Upper lobe of right lung (tissue), 1 donor: Measurements from ENCODE around the gene DUSP16. TPM values are rescaled to one million over a fixed set of nuclear protein-coding genes. Genes with fewer than 3 reads are reported as not detected.

Experiments used
- ATAC-seq: fragments of 200-7000 bp; cut with Tn5 transposase; one replicate; pipeline ENCODE4 v1.9.1; 2020; ENCODE audit warnings: mild to moderate bottlenecking, moderate library complexity
- DNase-seq: peaks from one replicate; pipeline ENCODE4 v3.0.0-alpha.2; 2020
- H3K27ac ChIP-seq: fragments of 200-600 bp; one replicate; pipeline ENCODE4 v1.8.0; 2022
- H3K27me3 ChIP-seq: fragments of 200-600 bp; one replicate; pipeline ENCODE4 v1.8.0; 2022; ENCODE audit warnings: mild to moderate bottlenecking
- H3K36me3 ChIP-seq: fragments of 200-600 bp; one replicate; pipeline ENCODE4 v1.8.0; 2022
- H3K4me1 ChIP-seq: fragments of 200-600 bp; one replicate; pipeline ENCODE4 v1.8.0; 2022
- H3K4me3 ChIP-seq: fragments of 200-600 bp; one replicate; pipeline ENCODE4 v1.8.0; 2022; ENCODE audit warnings: mild to moderate bottlenecking
- H3K9me3 ChIP-seq: fragments of 200-600 bp; one replicate; pipeline ENCODE4 v1.8.0; 2022
- intact Hi-C: fragments of 100-400 bp; cut with DNase I; formaldehyde crosslinking; loops from one replicate; pipeline ENCODE4 v1.11.0; 2022
- total RNA-seq: library from RNA; stranded (reverse); fragmentation: NEBNext Ultra II Directional; extraction: Animal tissue kit (Norgen Biotek cat#: 25700); gene quantifications from one replicate; pipeline ENCODE4 v1.2.1, GENCODE V29; 2021
- TF ChIP-seq, protein P1 (sequence below): fragments of 200-600 bp; IDR thresholded peaks from one replicate; pipeline ENCODE4 v1.8.0; 2022; ENCODE audit warnings: antibody characterized with exemption
- donor health status: DM: no; HTN: yes; CAD: no; lungs with severe emphysema.

DUSP16 gene
- total RNA-seq, 1 donor from 2014 or later = 50.6 TPM

DNA sequence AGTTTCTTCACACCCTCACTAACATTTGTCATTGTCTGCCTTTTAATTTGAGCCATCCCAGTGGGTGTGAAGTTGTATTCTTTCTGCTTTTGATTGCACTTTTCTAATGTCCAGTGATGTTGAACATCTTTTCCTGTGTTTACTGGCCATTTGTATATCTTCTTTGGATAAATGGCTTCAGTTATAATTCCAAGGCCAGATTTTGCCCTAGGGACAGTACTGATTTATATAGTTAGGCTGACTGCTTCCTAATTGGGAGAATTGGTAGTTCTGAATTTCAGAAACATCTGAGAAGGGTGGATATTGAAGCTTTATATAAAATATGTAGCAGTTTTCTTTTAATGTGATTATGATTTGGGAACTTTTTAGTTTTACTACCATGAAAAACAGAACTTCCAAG lies 108.3 kb downstream of the DUSP16 start:
- intact Hi-C loops = no loop called here

DNA sequence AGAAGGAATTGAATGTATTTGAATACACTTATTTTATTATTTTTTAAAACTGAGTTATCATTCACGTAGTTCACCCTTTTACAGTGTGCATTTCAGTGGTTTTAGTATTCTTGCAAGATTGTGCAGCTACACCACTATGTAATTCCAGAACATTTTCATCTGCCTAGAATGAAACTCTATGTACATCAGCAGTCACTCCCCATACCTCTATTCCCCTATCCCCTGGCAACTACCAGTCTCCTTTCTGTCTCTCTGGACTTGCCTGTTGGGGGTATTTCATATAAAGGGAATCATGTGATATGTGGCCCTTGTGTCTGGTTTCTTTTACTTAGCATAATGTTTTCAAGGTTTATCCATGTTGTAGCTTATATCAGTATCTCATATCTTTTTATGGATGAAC lies 109.0 kb downstream of the DUSP16 start:
- H3K9me3 ChIP-seq = no peaks in the 10 kb centered on the region
- no peaks in the 10 kb centered on the region for H3K27me3 ChIP-seq
- ATAC-seq (no peak), DNase-seq (no peak)
- intact Hi-C loops = no loop called here
- H3K4me3 ChIP-seq = no peak overlapping the region
- H3K27ac ChIP-seq = no peak overlapping the region
- TF ChIP-seq, protein P1, sequence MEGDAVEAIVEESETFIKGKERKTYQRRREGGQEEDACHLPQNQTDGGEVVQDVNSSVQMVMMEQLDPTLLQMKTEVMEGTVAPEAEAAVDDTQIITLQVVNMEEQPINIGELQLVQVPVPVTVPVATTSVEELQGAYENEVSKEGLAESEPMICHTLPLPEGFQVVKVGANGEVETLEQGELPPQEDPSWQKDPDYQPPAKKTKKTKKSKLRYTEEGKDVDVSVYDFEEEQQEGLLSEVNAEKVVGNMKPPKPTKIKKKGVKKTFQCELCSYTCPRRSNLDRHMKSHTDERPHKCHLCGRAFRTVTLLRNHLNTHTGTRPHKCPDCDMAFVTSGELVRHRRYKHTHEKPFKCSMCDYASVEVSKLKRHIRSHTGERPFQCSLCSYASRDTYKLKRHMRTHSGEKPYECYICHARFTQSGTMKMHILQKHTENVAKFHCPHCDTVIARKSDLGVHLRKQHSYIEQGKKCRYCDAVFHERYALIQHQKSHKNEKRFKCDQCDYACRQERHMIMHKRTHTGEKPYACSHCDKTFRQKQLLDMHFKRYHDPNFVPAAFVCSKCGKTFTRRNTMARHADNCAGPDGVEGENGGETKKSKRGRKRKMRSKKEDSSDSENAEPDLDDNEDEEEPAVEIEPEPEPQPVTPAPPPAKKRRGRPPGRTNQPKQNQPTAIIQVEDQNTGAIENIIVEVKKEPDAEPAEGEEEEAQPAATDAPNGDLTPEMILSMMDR = no peak
- peaks cover 20% of the 10 kb centered on the region for H3K4me1 ChIP-seq
- H3K36me3 ChIP-seq = no peaks in the 10 kb centered on the region

More for the DNA sequence above, 108.3 kb downstream of the DUSP16 start:
- no peak overlapping the region for H3K27ac ChIP-seq
- TF ChIP-seq, protein P1 = no peak
- ATAC-seq (no peak), DNase-seq (no peak)
- no peaks in the 10 kb centered on the region for H3K36me3 ChIP-seq
- no peak overlapping the region for H3K4me3 ChIP-seq
- peaks cover 16% of the 10 kb centered on the region for H3K4me1 ChIP-seq
- no peaks in the 10 kb centered on the region for H3K27me3 ChIP-seq
- H3K9me3 ChIP-seq = no peaks in the 10 kb centered on the region

DNA sequence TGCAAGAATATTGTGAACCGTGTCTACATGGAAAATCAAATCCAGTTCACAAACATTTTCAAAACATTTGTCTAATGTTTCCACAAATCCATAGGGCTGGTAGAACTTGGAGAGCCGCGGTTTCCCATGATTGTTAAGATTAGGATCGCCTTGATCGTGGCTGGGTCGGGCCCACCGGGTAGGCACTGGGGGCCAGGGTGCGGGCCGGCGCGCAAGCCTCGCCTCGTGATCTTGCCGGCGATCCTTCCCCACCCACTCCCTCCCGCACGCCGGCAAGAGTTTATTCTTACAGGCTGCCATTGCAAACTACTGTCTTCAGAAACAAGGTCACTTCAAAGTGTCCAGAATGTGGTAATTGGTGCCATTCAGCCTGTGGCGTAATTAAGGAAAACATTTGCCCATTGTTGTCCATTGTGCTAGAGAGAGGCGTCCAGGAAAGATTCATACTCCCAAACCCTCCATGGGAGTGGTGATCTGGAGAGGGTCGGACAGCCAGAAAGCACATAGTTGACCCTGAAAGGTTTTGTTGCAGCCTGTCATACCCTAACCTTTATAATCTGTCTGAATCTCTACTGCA lies 110.2 kb downstream of the DUSP16 start:
- no peaks in the 10 kb centered on the region for H3K27me3 ChIP-seq
- DNase-seq (no peak), ATAC-seq (no peak)
- H3K4me3 ChIP-seq = no peak overlapping the region
- TF ChIP-seq, protein P1 = no peak
- no peaks in the 10 kb centered on the region for H3K9me3 ChIP-seq
- no peak overlapping the region for H3K27ac ChIP-seq
- no peaks in the 10 kb centered on the region for H3K36me3 ChIP-seq
- intact Hi-C loops = no loop called here
- H3K4me1 ChIP-seq = peaks cover 20% of the 10 kb centered on the region

DNA sequence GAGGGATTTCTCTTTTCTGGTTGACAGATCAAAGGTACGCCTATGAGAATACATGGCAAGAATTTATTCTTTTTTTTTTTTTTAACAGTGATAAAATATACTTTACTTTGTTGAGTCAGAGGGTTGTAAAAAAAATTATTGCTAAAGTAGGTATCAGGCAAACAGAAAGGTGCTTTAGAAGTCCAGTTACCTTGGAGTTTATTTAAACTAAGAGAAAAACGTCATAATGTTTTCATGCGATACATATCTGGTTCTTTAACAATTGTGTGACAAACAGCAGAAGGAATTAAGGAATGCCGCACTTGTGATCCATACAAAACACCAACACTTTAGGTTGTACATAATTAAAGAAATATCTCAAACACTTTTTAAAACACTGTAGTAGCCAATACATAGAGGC lies 111.6 kb downstream of the DUSP16 start:
- peaks cover 20% of the 10 kb centered on the region for H3K4me1 ChIP-seq
- intact Hi-C loops = no loop called here
- ATAC-seq (no peak), DNase-seq (no peak)
- H3K27me3 ChIP-seq = no peaks in the 10 kb centered on the region
- no peak overlapping the region for H3K4me3 ChIP-seq
- H3K9me3 ChIP-seq = no peaks in the 10 kb centered on the region
- TF ChIP-seq, protein P1 = no peak
- no peak overlapping the region for H3K27ac ChIP-seq
- no peaks in the 10 kb centered on the region for H3K36me3 ChIP-seq

DNA sequence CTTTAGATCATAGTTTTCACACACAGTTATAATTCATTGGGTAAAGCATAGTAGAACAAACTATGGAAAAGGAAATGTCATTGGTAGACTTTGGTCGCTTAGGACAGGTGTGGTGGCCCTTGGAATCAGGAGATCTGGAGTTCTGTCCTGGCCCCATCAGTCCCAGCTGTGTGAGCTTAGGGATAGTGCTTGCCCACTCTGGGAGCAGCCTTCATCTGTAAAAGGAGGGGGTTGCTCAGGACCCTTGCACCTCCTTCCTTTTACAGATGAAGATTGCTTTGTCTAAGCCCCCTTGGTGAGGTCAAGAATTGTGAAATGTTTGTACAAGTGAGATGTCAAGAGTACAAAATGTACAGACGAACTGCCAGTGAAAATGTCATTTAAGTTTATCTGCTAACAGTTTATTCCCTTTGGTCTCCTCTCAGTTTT lies 112.6 kb downstream of the DUSP16 start:
- no peaks in the 10 kb centered on the region for H3K9me3 ChIP-seq
- intact Hi-C loops = no loop called here
- ATAC-seq = peak; percentile 23
- H3K4me1 ChIP-seq = peaks cover 20% of the 10 kb centered on the region
- H3K27me3 ChIP-seq = no peaks in the 10 kb centered on the region
- H3K4me3 ChIP-seq = no peak overlapping the region
- DNase-seq = no peak
- TF ChIP-seq, protein P1 = no peak
- peak overlapping the region; percentile 71 for H3K27ac ChIP-seq
- no peaks in the 10 kb centered on the region for H3K36me3 ChIP-seq
